ENCODE measurements around the gene EIF2S3. TPM values are rescaled to one million over a fixed set of nuclear protein-coding genes. Genes with fewer than 3 reads are reported as not detected.
A peak's percentile ranks its signal among the peaks of the same experiment; 100 is the strongest.
"Not testable (repeated sequence)": the region's sequence is repeated elsewhere in the genome, so short reads cannot be mapped to it uniquely, and the experiment has no call there.

EIF2S3 gene
- total RNA-seq, 1 donor: 355 TPM

GRCh38 chrX:24050522-24051318 is 4.0 kb upstream of the EIF2S3 start:
- peak overlapping the region; percentile 30 for H3K4me3 ChIP-seq (ENCODE audit: low read depth, low read length)
- peak; percentile 11 for DNase-seq (ENCODE audit: low read depth)

GRCh38 chrX:24055043-24055356 is 244 bp downstream of the EIF2S3 start:
- no peak for TF ChIP-seq CTCF (IDR thresholded peaks at IDR 0.05; ENCODE audit: insufficient read depth, low read depth, low read length)
- no peak overlapping the region for H3K4me3 ChIP-seq (ENCODE audit: low read depth, low read length)
- DNase-seq (ENCODE audit: low read depth): no peak

GRCh38 chrX:24063488-24063887 is 8.7 kb downstream of the EIF2S3 start:
- DNase-seq (ENCODE audit: low read depth): no peak
- H3K4me3 ChIP-seq (ENCODE audit: low read depth, low read length): no peak overlapping the region
- TF ChIP-seq CTCF (IDR thresholded peaks at IDR 0.05; ENCODE audit: insufficient read depth, low read depth, low read length): no peak

- no peak for DNase-seq (ENCODE audit: low read depth)
- no peak overlapping the region for H3K4me3 ChIP-seq (ENCODE audit: low read depth, low read length)
- TF ChIP-seq CTCF (IDR thresholded peaks at IDR 0.05; ENCODE audit: insufficient read depth, low read depth, low read length): no peak
These were observed 15.1 kb downstream of the EIF2S3 start for GRCh38 chrX:24069877-24070276.

GRCh38 chrX:24079411-24079810 is 24.7 kb downstream of the EIF2S3 start:
- no peak for DNase-seq (ENCODE audit: low read depth)
- H3K4me3 ChIP-seq (ENCODE audit: low read depth, low read length): no peak overlapping the region
- TF ChIP-seq CTCF (IDR thresholded peaks at IDR 0.05; ENCODE audit: insufficient read depth, low read depth, low read length): no peak

- not testable (repeated sequence) for H3K4me3 ChIP-seq (ENCODE audit: low read depth, low read length); DNase-seq (ENCODE audit: low read depth)
These were observed 25.5 kb downstream of the EIF2S3 start for GRCh38 chrX:24080245-24080644.

- DNase-seq (ENCODE audit: low read depth): no peak
- no peak for TF ChIP-seq CTCF (IDR thresholded peaks at IDR 0.05; ENCODE audit: insufficient read depth, low read depth, low read length)
- H3K4me3 ChIP-seq (ENCODE audit: low read depth, low read length): no peak overlapping the region
These were observed 25.9 kb downstream of the EIF2S3 start for GRCh38 chrX:24080704-24081103.

- no peak overlapping the region for H3K4me3 ChIP-seq (ENCODE audit: low read depth, low read length)
- peak; percentile 42 for TF ChIP-seq CTCF (IDR thresholded peaks at IDR 0.05; ENCODE audit: insufficient read depth, low read depth, low read length)
- DNase-seq (ENCODE audit: low read depth): peak; percentile 68
These were observed 27.0 kb downstream of the EIF2S3 start for GRCh38 chrX:24081661-24082154.
